ENCODE data around the gene RSAD1. TPM values are rescaled to one million over a fixed set of nuclear protein-coding genes. Genes with fewer than 3 reads are reported as not detected.

RSAD1 gene
- total and polyA plus RNA-seq, 10 of the 15 experiments (the other 5 are each of a cell fraction or from before 2014, with no cell fraction given) = 2.5 to 28.1 (median 22.6) TPM

- Histone ChIP-seq H3K36me3 (ENCODE audit: control insufficient read depth in 2 of 2, insufficient read depth in 2 of 2, low read length in 1 of 2) (no peaks in the 10 kb centered on the region), H3K27ac (ENCODE audit: control insufficient read depth, insufficient read depth) (no peak overlapping the region), H3K4me2 (ENCODE audit: control insufficient read depth, insufficient read depth) (no peak overlapping the region), H3K4me1 (ENCODE audit: control insufficient read depth, insufficient read depth, low read length) (no peaks in the 10 kb centered on the region), H3K79me2 (ENCODE audit: control insufficient read depth, insufficient read depth, low read length) (no peaks in the 10 kb centered on the region), H3K9me3 (replicated peaks; ENCODE audit: control insufficient read depth, insufficient read depth, low read length) (no peaks in the 10 kb centered on the region), H3K9ac (ENCODE audit: control insufficient read depth, insufficient read depth, low read length) (no peak overlapping the region), H3K4me3 (no peak overlapping the region), H3K27me3 (replicated peaks in 1 of 2; ENCODE audit: control insufficient read depth in 2 of 2, insufficient read depth in 2 of 2, low read length in 1 of 2) (no peaks in the 10 kb centered on the region), H2AFZ (ENCODE audit: control insufficient read depth, low read depth, low read length) (no peak overlapping the region), H4K20me1 (ENCODE audit: control insufficient read depth, insufficient read depth) (no peaks in the 10 kb centered on the region)
- in situ Hi-C loops (cut with MboI) (no loop called here), intact Hi-C loops (cut with micrococcal nuclease; ENCODE audit: unreplicated experiment) (no loop called here)
- CTCF ChIA-PET = interaction anchor here (0.9 kb wide), 1 partner anchor 9 kb away, joined by 3 read pairs; no protein-coding TSS in a partner anchor
- ATAC-seq (no peak), FAIRE-seq (no peak), DNase-seq (ENCODE audit: low read depth, low spot score) (no peak)
- POLR2A ChIA-PET = no interaction called here
- 80% methylated on average over 3 of the region's 3 CpGs for WGBS (ENCODE audit: insufficient coverage, insufficient replicate concordance, low lambda C conversion rate, missing lambda C conversion rate)
- RAD21 ChIA-PET (ENCODE audit: unreplicated experiment) = no interaction called here
- BruUV-seq (replicated peaks) = no TSS peak
- SMC1A ChIA-PET (ENCODE audit: uncharacterized antibody, unreplicated experiment) = interaction anchor here (0.7 to 1.3 kb wide), 3 partner anchors 12 to 92 kb away, joined by 3 to 4 read pairs (median 3); no protein-coding TSS in a partner anchor
- no peak for TF ChIP-seq ZBTB4 (CRISPR knock-in tag; IDR thresholded peaks at IDR 0.05)
- TF ChIP-seq SMC3 (IDR thresholded peaks at IDR 0.05; ENCODE audit: borderline replicate concordance, low read length) = no peak
- no peak for TF ChIP-seq ZNF274 (IDR thresholded peaks at IDR 0.05; ENCODE audit: insufficient read depth, insufficient read length)
- TF ChIP-seq NFYB (IDR thresholded peaks at IDR 0.05; ENCODE audit: insufficient read depth, low read depth, low read length) = no peak
- no peak for TF ChIP-seq CEBPB (IDR thresholded peaks at IDR 0.05; ENCODE audit: borderline replicate concordance in 1 of 2, low read depth in 2 of 2, low read length in 2 of 2)
- no peak for TF ChIP-seq SMAD1 (IDR thresholded peaks at IDR 0.05; ENCODE audit: low read depth, partially characterized antibody)
- TF ChIP-seq CHD1 (IDR thresholded peaks at IDR 0.05; ENCODE audit: low read depth, low read length) = no peak
- no peak for TF ChIP-seq ZBTB33 (IDR thresholded peaks at IDR 0.05)
- no peak for TF ChIP-seq HCFC1 (IDR thresholded peaks at IDR 0.05; ENCODE audit: low read length)
- TF ChIP-seq EED (IDR thresholded peaks at IDR 0.05; ENCODE audit: low read depth) = no peak
- TF ChIP-seq YY1 (IDR thresholded peaks at IDR 0.05; ENCODE audit: low read depth, low read length) = no peak
- no peak for TF ChIP-seq ATF2 (IDR thresholded peaks at IDR 0.05; ENCODE audit: low read length)
- TF ChIP-seq PRDM15 (CRISPR knock-in tag; IDR thresholded peaks at IDR 0.05) = no peak
- TF ChIP-seq SREBF1 (IDR thresholded peaks at IDR 0.05; ENCODE audit: low read length) = no peak
- no peak for TF ChIP-seq NFXL1 (IDR thresholded peaks at IDR 0.05; ENCODE audit: borderline replicate concordance)
These were observed 35.1 kb upstream of the RSAD1 start for GRCh38 chr17:50443505-50443974.

Measured in GM12878 (cell line).